GM21423 (cell line): ENCODE measurements around the gene SLC44A1.
"Not testable (repeated sequence)": the region's sequence is repeated elsewhere in the genome, so short reads cannot be mapped to it uniquely, and the experiment has no call there.

Experiments used
- ATAC-seq: cut with Tn5 transposase; IDR thresholded peaks from one replicate; pipeline ENCODE4 v1.9.1; 2021; ENCODE audit warnings: mild to moderate bottlenecking, moderate library complexity; ENCODE audit not compliant: unreplicated experiment

The SLC44A1 gene

GRCh38 chr9:105242062-105242461, 2.4 kb upstream of the SLC44A1 start:
- ATAC-seq = no peak

- ATAC-seq = no peak
Observed at GRCh38 chr9:105242557-105242956, 1.9 kb upstream of the SLC44A1 start.

- ATAC-seq = no peak
Observed at GRCh38 chr9:105243015-105243686, 1.3 kb upstream of the SLC44A1 start.

- ATAC-seq = peak; percentile 50
Observed at GRCh38 chr9:105244734-105245028, 230 bp downstream of the SLC44A1 start.

- ATAC-seq = no peak
Observed at GRCh38 chr9:105245029-105245890, 809 bp downstream of the SLC44A1 start.

- ATAC-seq = no peak
Observed at GRCh38 chr9:105245891-105246161, 1.4 kb downstream of the SLC44A1 start.

- ATAC-seq = no peak
Observed at GRCh38 chr9:105246656-105247173, 2.3 kb downstream of the SLC44A1 start.

GRCh38 chr9:105248691-105249090, 4.2 kb downstream of the SLC44A1 start:
- ATAC-seq = no peak

GRCh38 chr9:105251133-105251532, 6.7 kb downstream of the SLC44A1 start:
- no peak for ATAC-seq

- ATAC-seq = no peak
Observed at GRCh38 chr9:105251733-105252404, 7.4 kb downstream of the SLC44A1 start.

GRCh38 chr9:105252405-105252756, 7.9 kb downstream of the SLC44A1 start:
- ATAC-seq = no peak

GRCh38 chr9:105254226-105254625, 9.8 kb downstream of the SLC44A1 start:
- ATAC-seq = no peak

GRCh38 chr9:105255421-105255820, 11.0 kb downstream of the SLC44A1 start:
- ATAC-seq = no peak

- not testable (repeated sequence) for ATAC-seq
Observed at GRCh38 chr9:105256569-105256968, 12.1 kb downstream of the SLC44A1 start.

GRCh38 chr9:105257809-105258208, 13.4 kb downstream of the SLC44A1 start:
- ATAC-seq = no peak

GRCh38 chr9:105258225-105258737, 13.8 kb downstream of the SLC44A1 start:
- ATAC-seq = no peak

GRCh38 chr9:105259274-105259673, 14.8 kb downstream of the SLC44A1 start:
- no peak for ATAC-seq

GRCh38 chr9:105259731-105260612, 15.5 kb downstream of the SLC44A1 start:
- ATAC-seq = no peak

GRCh38 chr9:105262497-105262896, 18.0 kb downstream of the SLC44A1 start:
- no peak for ATAC-seq

- no peak for ATAC-seq
Observed at GRCh38 chr9:105264380-105264779, 19.9 kb downstream of the SLC44A1 start.

- ATAC-seq = not testable (repeated sequence)
Observed at GRCh38 chr9:105268254-105268653, 23.8 kb downstream of the SLC44A1 start.
